DMS79 treated with DMSO at 0.1 percent for 48 hours (cell line): ENCODE results near the gene RAB36.
A peak's percentile ranks its signal among the peaks of the same experiment; 100 is the strongest.

Source experiments
- DNase-seq: peaks from one replicate; lab custom pipeline; 2025; lab: John Stamatoyannopoulos, UW

RAB36 gene

GRCh38 chr22:23108249-23109078, 36.8 kb upstream of the RAB36 start:
- DNase-seq: no peak

GRCh38 chr22:23109079-23109347, 36.3 kb upstream of the RAB36 start:
- DNase-seq: no peak

GRCh38 chr22:23109441-23109978, 35.8 kb upstream of the RAB36 start:
- DNase-seq: no peak

DNA sequence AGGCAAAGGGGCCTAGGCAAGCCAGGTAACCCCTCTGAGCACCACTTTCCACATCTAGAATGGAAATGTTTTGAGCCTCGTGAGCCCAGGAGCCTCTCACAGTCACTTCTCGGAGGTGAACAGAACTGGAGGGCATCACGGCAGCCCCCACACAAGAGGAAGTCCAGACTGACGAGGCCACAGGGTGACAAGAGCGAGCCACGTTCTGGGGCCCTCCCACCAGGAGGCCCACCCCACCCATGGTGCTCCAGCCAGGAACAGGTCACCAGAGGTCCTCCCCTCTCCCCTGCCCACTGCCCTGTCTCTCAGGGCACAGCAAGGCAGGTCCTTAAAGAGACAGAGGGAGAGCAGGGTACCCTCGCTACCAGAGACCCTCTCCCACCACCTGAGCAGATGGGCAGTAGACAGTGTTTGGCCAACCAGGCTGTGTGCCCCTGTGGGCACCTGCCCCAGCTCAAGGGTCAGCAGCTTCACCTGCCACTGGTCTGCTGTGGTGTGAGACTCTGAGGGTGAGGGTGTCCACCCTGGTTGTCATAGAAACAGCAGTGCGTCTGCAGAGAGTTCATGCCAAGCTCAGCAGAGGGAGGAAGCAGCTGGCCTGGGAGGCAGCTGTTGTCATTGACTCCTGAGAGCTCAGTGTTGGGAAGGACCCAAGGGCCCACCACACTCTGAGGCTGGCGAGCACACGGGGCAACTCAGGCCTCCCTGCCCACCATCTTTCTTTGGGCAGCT, 34.9 kb upstream of the RAB36 start:
- DNase-seq: peak; percentile 4

DNA sequence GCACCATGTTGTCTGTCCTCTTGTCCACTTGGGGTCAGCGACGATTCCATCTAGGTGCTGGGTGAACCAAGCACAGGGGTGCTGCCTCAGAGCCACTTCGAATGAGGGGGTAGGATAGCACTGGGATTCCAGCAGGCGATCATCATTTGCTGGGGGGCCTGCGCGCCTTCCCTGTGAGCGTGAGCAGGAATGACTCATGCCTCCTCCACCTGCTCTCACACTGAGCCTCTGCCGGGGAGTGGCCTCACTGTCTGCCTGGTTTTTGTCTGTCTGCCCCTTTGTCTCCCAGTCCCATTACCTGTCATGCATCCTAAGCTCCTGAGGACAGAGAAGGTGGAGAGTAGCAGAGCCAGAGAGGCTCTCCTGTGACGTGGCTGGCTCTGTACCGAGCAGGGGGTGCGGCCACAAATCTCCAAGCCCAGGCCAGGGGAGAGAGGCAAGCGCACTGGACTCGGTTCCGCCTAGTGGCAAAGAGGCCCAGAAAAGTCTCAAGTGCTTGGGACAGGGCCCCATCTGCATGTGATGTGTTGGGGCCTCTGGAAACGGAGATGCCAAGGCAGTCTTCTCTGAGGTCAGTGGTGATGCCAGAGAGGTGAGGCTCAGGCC, 34.3 kb upstream of the RAB36 start:
- peak; percentile 45 for DNase-seq

DNA sequence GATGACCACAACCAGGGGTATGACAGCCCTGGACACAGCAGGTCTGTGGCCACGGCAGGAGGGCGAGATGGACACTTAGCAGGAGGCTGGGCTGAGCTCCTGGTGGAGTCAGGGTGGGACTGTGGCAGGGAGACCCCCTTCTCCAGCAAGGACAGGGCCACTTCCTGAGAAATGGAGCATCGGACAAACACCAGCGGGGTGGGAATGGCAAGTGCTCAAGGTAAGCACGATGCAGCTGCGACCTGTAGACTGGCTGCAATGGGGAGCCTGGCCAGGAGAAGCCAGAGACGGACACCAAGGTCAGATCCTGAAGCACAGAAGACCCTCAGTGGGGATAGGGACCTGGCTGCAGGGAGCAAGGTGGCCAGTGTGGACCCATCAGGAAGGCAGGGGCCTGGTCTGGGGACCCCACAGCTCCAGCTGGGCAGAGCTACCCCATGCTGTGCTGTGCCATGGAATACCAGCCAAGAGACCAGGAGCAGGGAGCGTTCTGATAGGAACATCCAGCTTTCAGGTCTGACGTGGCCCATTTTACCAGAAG, 32.7 kb upstream of the RAB36 start:
- DNase-seq: no peak

GRCh38 chr22:23113067-23113846, 32.0 kb upstream of the RAB36 start:
- peak; percentile 41 for DNase-seq

GRCh38 chr22:23113847-23114720, 31.2 kb upstream of the RAB36 start:
- DNase-seq: no peak

DNA sequence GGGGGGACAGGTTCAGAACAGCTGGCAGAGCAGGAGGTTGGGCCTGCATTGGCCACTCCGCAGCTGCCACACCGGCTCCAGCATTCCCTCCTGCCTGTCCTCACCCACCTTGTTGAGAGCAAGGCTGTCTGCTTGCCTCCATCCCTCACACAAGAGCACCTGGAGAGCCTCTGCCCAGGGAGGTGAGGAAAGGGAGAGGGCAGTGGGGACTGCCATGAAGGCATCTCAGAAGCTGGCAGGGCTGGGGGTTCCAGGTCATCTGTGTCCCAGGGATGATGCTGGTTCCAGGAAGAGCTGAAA, 30.6 kb upstream of the RAB36 start:
- no peak for DNase-seq

DNA sequence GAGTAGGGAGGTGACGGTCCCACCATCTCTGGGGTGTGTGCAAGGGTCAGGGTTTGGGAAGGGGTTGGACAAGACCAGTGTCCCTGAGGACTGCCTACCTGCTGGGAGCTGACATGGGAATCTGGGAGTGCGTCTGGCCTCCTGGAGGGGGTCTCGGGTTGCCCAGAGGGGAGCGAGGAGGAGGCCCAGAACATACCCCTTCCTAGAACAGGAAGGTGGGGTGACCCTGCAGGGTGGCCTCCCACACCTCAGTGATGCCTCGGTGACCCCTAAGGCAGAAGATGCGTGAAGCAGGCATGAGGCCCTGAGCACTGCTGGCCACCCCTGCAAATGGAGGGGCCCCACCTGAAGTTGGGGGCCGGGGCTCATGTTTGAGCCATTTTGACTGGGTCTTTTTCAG, 29.9 kb upstream of the RAB36 start:
- no peak for DNase-seq

GRCh38 chr22:23115825-23116494, 29.3 kb upstream of the RAB36 start:
- DNase-seq: no peak

DNA sequence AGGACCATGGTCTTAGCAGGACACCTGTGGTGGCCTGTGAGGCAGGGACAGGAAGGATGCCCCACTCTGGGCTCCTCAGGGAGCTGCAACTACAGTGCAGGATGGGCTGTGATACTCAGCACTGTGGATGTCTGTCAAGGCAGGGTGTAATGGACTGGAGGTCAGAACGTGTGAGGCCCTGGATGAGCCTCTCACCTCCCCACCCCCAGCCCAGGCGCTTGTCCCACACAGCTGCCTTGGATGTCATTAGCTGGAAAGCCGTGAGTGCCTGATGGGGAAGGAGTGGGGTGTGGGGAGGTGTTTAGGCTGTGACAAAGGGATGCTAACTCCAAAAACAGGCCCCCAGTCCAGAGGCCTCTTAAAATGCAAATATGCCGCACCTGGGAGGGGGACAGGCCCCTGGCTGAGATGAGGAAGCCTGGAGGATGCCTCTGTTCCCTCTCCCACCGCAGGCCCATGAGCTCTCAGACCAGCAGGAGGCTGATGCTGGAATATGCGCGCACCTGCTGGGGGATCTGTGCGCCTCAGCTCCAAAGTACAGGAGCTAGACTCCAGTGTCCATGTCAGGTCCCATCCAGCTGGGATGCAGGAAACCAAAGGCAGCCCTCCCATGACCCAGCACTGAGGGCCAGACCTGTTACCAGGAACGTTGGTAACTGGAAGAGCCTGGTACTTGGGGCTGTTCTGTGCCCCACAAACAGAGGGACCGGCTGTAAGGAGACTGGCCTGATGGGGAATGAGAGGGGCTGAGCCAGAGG, 28.6 kb upstream of the RAB36 start:
- DNase-seq: no peak

GRCh38 chr22:23117275-23117674, 28.0 kb upstream of the RAB36 start:
- DNase-seq: no peak

- no peak for DNase-seq
Observed at GRCh38 chr22:23117891-23118646, 27.2 kb upstream of the RAB36 start.

GRCh38 chr22:23118647-23119493, 26.4 kb upstream of the RAB36 start:
- DNase-seq: no peak

GRCh38 chr22:23119494-23120414, 25.5 kb upstream of the RAB36 start:
- DNase-seq: no peak

- no peak for DNase-seq
Observed at GRCh38 chr22:23120415-23120899, 24.8 kb upstream of the RAB36 start.
